ENCODE measurements around the gene SLC7A14.

DNA sequence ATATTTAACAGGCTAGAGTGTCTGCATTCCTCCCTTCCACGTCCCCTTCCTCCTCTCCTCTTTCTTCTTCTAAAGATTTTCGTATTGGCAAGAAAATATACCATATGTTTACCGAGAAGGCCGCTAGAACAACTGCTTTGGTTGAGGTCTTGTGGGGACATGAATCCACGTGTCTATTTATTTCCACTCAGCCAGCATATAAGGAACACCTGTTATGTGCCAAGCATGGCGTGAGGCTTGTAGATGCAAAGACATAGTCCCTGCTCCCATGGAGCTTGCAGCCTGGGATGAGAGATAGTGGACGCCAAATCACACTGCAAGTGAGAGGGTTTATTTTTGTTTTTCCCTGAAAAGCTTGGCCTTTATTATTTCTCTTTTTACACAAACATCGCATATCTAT is 57.1 kb downstream of the SLC7A14 start:
- TF ChIP-seq POLR2A (IDR thresholded peaks at IDR 0.05; ENCODE audit: borderline replicate concordance, extremely low read depth, insufficient read depth, insufficient read length), result no peak
- TF ChIP-seq, protein P1, sequence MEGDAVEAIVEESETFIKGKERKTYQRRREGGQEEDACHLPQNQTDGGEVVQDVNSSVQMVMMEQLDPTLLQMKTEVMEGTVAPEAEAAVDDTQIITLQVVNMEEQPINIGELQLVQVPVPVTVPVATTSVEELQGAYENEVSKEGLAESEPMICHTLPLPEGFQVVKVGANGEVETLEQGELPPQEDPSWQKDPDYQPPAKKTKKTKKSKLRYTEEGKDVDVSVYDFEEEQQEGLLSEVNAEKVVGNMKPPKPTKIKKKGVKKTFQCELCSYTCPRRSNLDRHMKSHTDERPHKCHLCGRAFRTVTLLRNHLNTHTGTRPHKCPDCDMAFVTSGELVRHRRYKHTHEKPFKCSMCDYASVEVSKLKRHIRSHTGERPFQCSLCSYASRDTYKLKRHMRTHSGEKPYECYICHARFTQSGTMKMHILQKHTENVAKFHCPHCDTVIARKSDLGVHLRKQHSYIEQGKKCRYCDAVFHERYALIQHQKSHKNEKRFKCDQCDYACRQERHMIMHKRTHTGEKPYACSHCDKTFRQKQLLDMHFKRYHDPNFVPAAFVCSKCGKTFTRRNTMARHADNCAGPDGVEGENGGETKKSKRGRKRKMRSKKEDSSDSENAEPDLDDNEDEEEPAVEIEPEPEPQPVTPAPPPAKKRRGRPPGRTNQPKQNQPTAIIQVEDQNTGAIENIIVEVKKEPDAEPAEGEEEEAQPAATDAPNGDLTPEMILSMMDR (IDR thresholded peaks at IDR 0.05 in 2 of 3, conservative IDR thresholded peaks at IDR 0.05 in 1 of 3; ENCODE audit: borderline replicate concordance in 1 of 3, insufficient read depth in 1 of 3, low read depth in 2 of 3, low read length in 2 of 3), result no peak
- TF ChIP-seq SIN3A (IDR thresholded peaks at IDR 0.05; ENCODE audit: low read depth), result no peak
- no peak for TF ChIP-seq EZH2phosphoT487 (IDR thresholded peaks at IDR 0.05; ENCODE audit: borderline replicate concordance)
- TF ChIP-seq, protein P2, sequence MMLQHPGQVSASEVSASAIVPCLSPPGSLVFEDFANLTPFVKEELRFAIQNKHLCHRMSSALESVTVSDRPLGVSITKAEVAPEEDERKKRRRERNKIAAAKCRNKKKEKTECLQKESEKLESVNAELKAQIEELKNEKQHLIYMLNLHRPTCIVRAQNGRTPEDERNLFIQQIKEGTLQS (IDR thresholded peaks at IDR 0.05), result no peak
- TF ChIP-seq, protein P3, sequence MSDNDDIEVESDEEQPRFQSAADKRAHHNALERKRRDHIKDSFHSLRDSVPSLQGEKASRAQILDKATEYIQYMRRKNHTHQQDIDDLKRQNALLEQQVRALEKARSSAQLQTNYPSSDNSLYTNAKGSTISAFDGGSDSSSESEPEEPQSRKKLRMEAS (IDR thresholded peaks at IDR 0.05), result no peak
- TF ChIP-seq ZNF274 (IDR thresholded peaks at IDR 0.05; ENCODE audit: low read depth, low read length), result no peak
- no peak for TF ChIP-seq YY1 (IDR thresholded peaks at IDR 0.05; ENCODE audit: extremely low read depth, insufficient replicate concordance, low read depth, low read length)
- no peak for TF ChIP-seq POLR2AphosphoS5 (IDR thresholded peaks at IDR 0.05; ENCODE audit: low read depth, low read length)
